Heart left ventricle (tissue), 16 donors: ENCODE data around the gene PRKN. TPM values are rescaled to one million over a fixed set of nuclear protein-coding genes. Genes with fewer than 3 reads are reported as not detected.

Source experiments
- ATAC-seq, 4 donors: fragments of 200-7000 bp; cut with Tn5 transposase; one replicate each; pipeline ENCODE4 v1.9.1; 2020 to 2022; ENCODE audit warnings: moderate library complexity in 4 of 4, mild to moderate bottlenecking in 3 of 4, moderate number of reproducible peaks in 1 of 4
- DNase-seq, 5 donors: peaks; one replicate each; pipeline ENCODE4 v3.0.0-alpha.2; 2020
- H3K27ac ChIP-seq, 12 donors: fragments of 200-600 bp; sonication (generic) in 4 of 12; one replicate each; pipeline versions ENCODE4 v1.5.0 to v1.8.0; 2016 to 2022; ENCODE audit warnings: mild to moderate bottlenecking in 2 of 12
- H3K27me3 ChIP-seq, 9 donors: fragments of 200-600 bp; sonication (generic) in 2 of 9; one replicate each; pipeline versions ENCODE4 v1.5.1 to v1.8.0; 2016 to 2022; ENCODE audit warnings: mild to moderate bottlenecking in 3 of 9
- H3K36me3 ChIP-seq, 9 donors: fragments of 200-600 bp; sonication (generic) in 2 of 9; one replicate each; pipeline versions ENCODE4 v1.5.0 to v1.8.0; 2018 to 2022; ENCODE audit warnings: mild to moderate bottlenecking in 2 of 9
- H3K4me1 ChIP-seq, 12 donors: fragments of 200-600 bp; sonication (generic) in 4 of 12; one replicate each; pipeline versions ENCODE4 v1.5.0 to v1.8.0; 2016 to 2022; ENCODE audit warnings: mild to moderate bottlenecking in 3 of 12
- H3K4me3 ChIP-seq, 12 donors: fragments of 200-600 bp; sonication (generic) in 4 of 12; one replicate each; pipeline versions ENCODE4 v1.5.0 to v1.8.0; 2017 to 2022; ENCODE audit warnings: mild to moderate bottlenecking in 9 of 12, moderate library complexity in 4 of 12
- H3K9me3 ChIP-seq, 12 donors: fragments of 200-600 bp; sonication (generic) in 4 of 12; one replicate each; pipeline versions ENCODE4 v1.5.0 to v1.8.0; 2016 to 2022; ENCODE audit warnings: mild to moderate bottlenecking in 1 of 12
- CTCF ChIP-seq, 12 donors: fragments of 200-600 bp; sonication (generic) in 4 of 12; IDR thresholded peaks; one replicate each; pipeline versions ENCODE4 v1.5.0 to v1.8.0; 2018 to 2022; ENCODE audit warnings: antibody characterized with exemption in 12 of 12, mild to moderate bottlenecking in 5 of 12
- POLR2A ChIP-seq, 2 donors: fragments of 450-650 bp; IDR thresholded peaks; one replicate each; pipeline ENCODE4 v1.6.1; 2017; ENCODE audit warnings: antibody characterized with exemption in 2 of 2, mild to moderate bottlenecking in 2 of 2, moderate library complexity in 2 of 2
- WGBS, 4 donors: extraction: QIAGEN DNeasy Blood & Tissue Kit in 2 of 4; methylation state at CpG; one replicate each; pipeline versions ENCODE4 v1.1.5 to v1.1.7; 2013 to 2018; 5-methylcytosine and 5-hydroxymethylcytosine counted together
- intact Hi-C, 10 donors: fragments of 100-400 bp; cut with DNase I; formaldehyde crosslinking; loops; one replicate each; pipeline versions ENCODE4 v1.11.1 to v1.14.2; 2022
- polyA plus RNA-seq, 2 donors: library from polyadenylated mRNA; stranded (reverse); fragments of 200-250 nt; gene quantifications; one replicate each; pipeline ENCODE4 v1.2.3, GENCODE V29; 2013
- total RNA-seq, 9 donors: library from RNA; depleted of rRNA in 2 of 9; stranded (reverse); fragments of >200 nt in 2 of 9; fragmentation: NEBNext Ultra II Directional in 3 of 9; extraction: Animal tissue kit (Norgen Biotek cat#: 25700) in 3 of 9; gene quantifications; one replicate each; pipeline versions ENCODE4 v1.1.0 to v1.2.4, GENCODE V29; 2016 to 2023
- donor health status: ischemic (EF 13 %, LVEDD 7.1; RV severe dilation, severe dysfunction).
- donor health status: healthy with polysubstance abuse.
- donor health status: DM: no; HTN: yes; CAD: no.
- donor health status: DM: no; HTN: no; CAD: no.
- donor health status: ischemic (EF 25% LVEDD 6.9; RV normal size, moderate dysfunction).
- donor health status: ischemic (EF 25% LVEDD 5.7; RV mildly dilated, moderate dysfunction).
- donor health status: healthy.
- donor health status: DM: yes; HTN: yes; CAD: no.
- donor health status: ischemic (EF 35%, LVEDD 5.7; RV mildly dilated, moderate dysfunction).
- donor health status: nonischemic (EF 11% LVEDD 7.7; RV severe dilation, severe dysfunction).
- donor health status: DM: yes; HTN: yes; CAD: no.
- donor health status: PGD.
- donor health status: ischemic (EF 29% LVEDD 5.4; RV normal size, mild dysfunction).
- donor health status: nonischemic (EF 23%, LVEDD 6.1; RV moderate dilation, normal function).

PRKN gene
- total and polyA plus RNA-seq, 11 donors, result 3.4 to 32.5 (median 21.2) TPM

- no peak overlapping the region for H3K27ac ChIP-seq
- H3K9me3 ChIP-seq, result no peaks in the 10 kb centered on the region
- ATAC-seq, result no peak
- intact Hi-C loops, result no loop called here
- WGBS, 4 donors, result 87 to 95% (median 93%) methylated on average over 1 of the region's 1 CpG
- H3K36me3 ChIP-seq, result no peaks in the 10 kb centered on the region
- H3K4me3 ChIP-seq, result no peak overlapping the region
- no peak for TF ChIP-seq CTCF (IDR thresholded peaks at IDR 0.05)
- no peak for TF ChIP-seq POLR2A (IDR thresholded peaks at IDR 0.05)
- peaks cover 0 to 25% (median 8%) of the 10 kb centered on the region in 12 donors for H3K4me1 ChIP-seq
- H3K27me3 ChIP-seq, result no peaks in the 10 kb centered on the region
- DNase-seq, result no peak
Measured at GRCh38 chr6:162198076-162198475, 529.5 kb downstream of the PRKN start.

GRCh38 chr6:162195441-162195840, 532.1 kb downstream of the PRKN start:
- no peaks in the 10 kb centered on the region for H3K36me3 ChIP-seq
- H3K4me1 ChIP-seq, result peaks cover 0 to 13% (median 0%) of the 10 kb centered on the region in 12 donors
- H3K27ac ChIP-seq, result no peak overlapping the region
- DNase-seq (no peak), ATAC-seq (no peak)
- intact Hi-C loops, result no loop called here
- no peak for TF ChIP-seq CTCF (IDR thresholded peaks at IDR 0.05)
- no peak for TF ChIP-seq POLR2A (IDR thresholded peaks at IDR 0.05)
- WGBS, 4 donors, result 50 to 61% (median 59%) methylated on average over 2 of the region's 2 CpGs
- no peaks in the 10 kb centered on the region for H3K27me3 ChIP-seq
- no peak overlapping the region for H3K4me3 ChIP-seq
- no peaks in the 10 kb centered on the region for H3K9me3 ChIP-seq

GRCh38 chr6:162190981-162191380, 536.6 kb downstream of the PRKN start:
- TF ChIP-seq CTCF (IDR thresholded peaks at IDR 0.05) (no peak), POLR2A (IDR thresholded peaks at IDR 0.05) (no peak)
- H3K36me3 ChIP-seq, result no peaks in the 10 kb centered on the region
- H3K9me3 ChIP-seq, result no peaks in the 10 kb centered on the region
- no peak for DNase-seq
- H3K27ac ChIP-seq, result peak overlapping the region in 1 of 12 donors; percentile 20
- 77 to 87% (median 82%) methylated on average over 6 of the region's 6 CpGs for WGBS, 4 donors
- no peak overlapping the region for H3K4me3 ChIP-seq
- no peak for ATAC-seq
- H3K27me3 ChIP-seq, result no peaks in the 10 kb centered on the region
- intact Hi-C loops, result no loop called here
- H3K4me1 ChIP-seq, result peaks cover 0 to 32% (median 4%) of the 10 kb centered on the region in 12 donors

- peak in 3 of 5 donors; percentile 29 to 43 (median 31) for DNase-seq
- H3K4me1 ChIP-seq, result peaks cover 0 to 31% (median 6%) of the 10 kb centered on the region in 12 donors
- no peak overlapping the region for H3K4me3 ChIP-seq
- H3K27ac ChIP-seq, result peak overlapping the region; percentile 55 to 94 (median 80)
- peak; percentile 96 to 97 (median 96) for ATAC-seq
- no peaks in the 10 kb centered on the region for H3K27me3 ChIP-seq
- intact Hi-C loops, result loop anchor here in 5 of 10 donors (5.0 to 10.0 kb wide), 7 partner anchors 40 to 540 kb away; partner anchors contain the start of genes PACRG (in 2 of the 5) and PRKN (in 2 of the 5)
- H3K36me3 ChIP-seq, result no peaks in the 10 kb centered on the region
- TF ChIP-seq CTCF (IDR thresholded peaks at IDR 0.05), result no peak
- TF ChIP-seq POLR2A (IDR thresholded peaks at IDR 0.05), result no peak
- H3K9me3 ChIP-seq, result no peaks in the 10 kb centered on the region
- WGBS, 4 donors, result 28 to 40% (median 37%) methylated on average over 4 of the region's 4 CpGs
Measured at GRCh38 chr6:162187168-162187935, 540.2 kb downstream of the PRKN start.
